Nucleus accumbens (tissue), 56 donors: ENCODE measurements around the gene SNURF.
"Not testable (repeated sequence)": the region's sequence is repeated elsewhere in the genome, so short reads cannot be mapped to it uniquely, and the experiment has no call there.

Experiments
- DNase-seq, 56 donors: peaks; one replicate each; lab custom pipeline; 2025; lab: John Stamatoyannopoulos, UW

Gene SNURF

GRCh38 chr15:24966364-24967103 lies 11.7 kb downstream of the SNURF start:
- DNase-seq, result no peak

- no peak for DNase-seq
Measured at GRCh38 chr15:24971052-24971451, 16.3 kb downstream of the SNURF start.

- no peak for DNase-seq
Measured at GRCh38 chr15:24971772-24972171, 17.0 kb downstream of the SNURF start.

- not testable (repeated sequence) for DNase-seq
Measured at GRCh38 chr15:24972707-24973106, 17.9 kb downstream of the SNURF start.

- no peak for DNase-seq
Measured at GRCh38 chr15:24976932-24977331, 22.1 kb downstream of the SNURF start.

- no peak for DNase-seq
Measured at GRCh38 chr15:24977686-24978085, 22.9 kb downstream of the SNURF start.

GRCh38 chr15:24985224-24985623 lies 30.4 kb downstream of the SNURF start:
- DNase-seq, result no peak

GRCh38 chr15:24986653-24987052 lies 31.9 kb downstream of the SNURF start:
- no peak for DNase-seq
